ENCODE measurements around the gene ITGB3. TPM values are rescaled to one million over a fixed set of nuclear protein-coding genes. Genes with fewer than 3 reads are reported as not detected.

Gene ITGB3
- 100 to 1,000 TPM; 102 to 260 (median 149) TPM for total RNA-seq

DNA sequence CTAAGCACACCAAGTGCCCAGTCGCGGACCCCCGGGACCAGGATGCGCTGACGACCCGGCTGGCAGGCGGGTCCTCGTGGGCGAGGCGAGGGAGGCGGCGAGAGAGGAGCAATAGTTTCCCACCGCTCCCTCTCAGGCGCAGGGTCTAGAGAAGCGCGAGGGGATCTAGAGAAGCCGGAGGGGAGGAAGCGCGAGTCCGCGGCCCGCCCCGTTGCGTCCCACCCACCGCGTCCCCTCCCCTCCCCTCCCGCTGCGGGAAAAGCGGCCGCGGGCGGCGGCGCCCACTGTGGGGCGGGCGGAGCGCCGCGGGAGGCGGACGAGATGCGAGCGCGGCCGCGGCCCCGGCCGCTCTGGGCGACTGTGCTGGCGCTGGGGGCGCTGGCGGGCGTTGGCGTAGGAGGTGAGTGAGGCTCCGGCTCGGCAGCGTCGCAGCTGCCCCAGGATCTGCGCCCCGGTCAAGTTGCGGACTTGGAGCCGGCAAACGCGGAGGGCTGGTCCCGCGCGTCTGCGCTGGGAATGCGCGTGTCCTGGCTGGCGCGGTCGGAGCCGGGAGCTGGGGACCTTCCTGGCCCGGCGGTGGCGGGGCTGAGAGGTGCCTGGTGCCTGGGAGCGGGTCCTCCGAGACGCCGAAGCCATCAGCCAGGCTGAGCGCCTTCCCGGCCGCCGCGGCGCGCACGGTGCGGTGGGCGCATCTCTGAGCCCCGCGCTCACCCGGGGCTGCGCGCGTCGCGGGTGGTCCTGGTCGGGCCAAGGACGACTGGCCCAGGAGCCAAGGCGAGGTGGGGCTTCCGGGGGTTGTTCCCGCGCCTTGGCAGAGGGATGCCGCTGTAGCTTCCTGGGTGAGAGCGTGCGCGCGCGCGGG, at the start of gene ITGB3:
Gene ITGB3, plus strand, starts transcription at position 287 of the 862 bp plus-strand sequence. Its CDS starts 35 bp downstream, at position 322.
- H3K4me1 ChIP-seq: peaks cover 23 to 32% of the 10 kb centered on the region in 2 donors
- peak; percentile 82 to 84 for DNase-seq
- intact Hi-C loops (cut with DNase I): no loop called here

DNA sequence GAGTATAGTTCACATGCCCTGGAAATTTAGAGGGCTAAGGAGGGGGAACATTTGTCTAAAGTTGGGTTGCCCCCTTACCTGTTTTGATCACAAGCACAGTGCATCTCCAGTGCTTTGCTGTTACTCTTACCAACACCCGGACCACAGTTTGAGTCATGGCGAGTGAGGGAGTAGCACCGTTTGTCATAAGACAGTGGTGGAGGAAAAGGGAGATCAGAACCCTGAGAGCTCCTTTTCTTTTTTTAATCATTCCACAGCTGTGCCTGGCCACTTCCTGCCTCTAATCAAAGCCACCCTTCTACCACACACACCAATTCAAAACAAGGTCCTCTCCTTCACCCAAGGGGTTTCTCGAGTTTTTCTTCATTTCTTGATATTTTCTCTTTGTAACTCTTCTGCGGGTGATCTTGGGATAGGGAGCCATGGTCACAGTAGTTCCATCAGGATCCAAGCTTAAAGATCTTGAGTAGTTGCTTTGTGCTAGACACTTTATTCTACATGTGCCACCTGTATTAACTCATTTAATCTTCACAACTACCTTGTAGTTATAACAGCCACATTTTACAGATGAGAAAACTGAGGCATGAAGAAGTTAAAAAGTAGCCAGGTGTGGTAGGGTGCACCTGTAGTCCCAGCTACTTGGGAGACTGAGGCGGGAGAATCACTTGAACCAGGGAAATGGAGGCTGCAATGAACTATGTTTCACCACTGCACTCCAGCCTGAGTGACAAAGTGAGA, 49.5 kb upstream of the ITGB3 start:
- Histone ChIP-seq H3K4me1 (peaks cover 35 to 58% of the 10 kb centered on the region in 2 donors), H3K27ac (peak overlapping the region; percentile 96 to 97 (median 96)), H3K9me3 (no peaks in the 10 kb centered on the region), H3K27me3 (no peaks in the 10 kb centered on the region), H3K4me3 (replicated peaks in 1 of 3) (no peak overlapping the region), H3K36me3 (no peaks in the 10 kb centered on the region)
- 84 to 88% methylated on average over 6 of the region's 6 CpGs for WGBS, 2 donors
- DNase-seq: no peak
- no peak for TF ChIP-seq POLR2A (IDR thresholded peaks at IDR 0.05)
- TF ChIP-seq, protein P1, sequence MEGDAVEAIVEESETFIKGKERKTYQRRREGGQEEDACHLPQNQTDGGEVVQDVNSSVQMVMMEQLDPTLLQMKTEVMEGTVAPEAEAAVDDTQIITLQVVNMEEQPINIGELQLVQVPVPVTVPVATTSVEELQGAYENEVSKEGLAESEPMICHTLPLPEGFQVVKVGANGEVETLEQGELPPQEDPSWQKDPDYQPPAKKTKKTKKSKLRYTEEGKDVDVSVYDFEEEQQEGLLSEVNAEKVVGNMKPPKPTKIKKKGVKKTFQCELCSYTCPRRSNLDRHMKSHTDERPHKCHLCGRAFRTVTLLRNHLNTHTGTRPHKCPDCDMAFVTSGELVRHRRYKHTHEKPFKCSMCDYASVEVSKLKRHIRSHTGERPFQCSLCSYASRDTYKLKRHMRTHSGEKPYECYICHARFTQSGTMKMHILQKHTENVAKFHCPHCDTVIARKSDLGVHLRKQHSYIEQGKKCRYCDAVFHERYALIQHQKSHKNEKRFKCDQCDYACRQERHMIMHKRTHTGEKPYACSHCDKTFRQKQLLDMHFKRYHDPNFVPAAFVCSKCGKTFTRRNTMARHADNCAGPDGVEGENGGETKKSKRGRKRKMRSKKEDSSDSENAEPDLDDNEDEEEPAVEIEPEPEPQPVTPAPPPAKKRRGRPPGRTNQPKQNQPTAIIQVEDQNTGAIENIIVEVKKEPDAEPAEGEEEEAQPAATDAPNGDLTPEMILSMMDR (IDR thresholded peaks at IDR 0.05): no peak
- intact Hi-C loops (cut with DNase I): no loop called here

More for the DNA sequence above, at the start of gene ITGB3:
- Histone ChIP-seq H3K36me3 (no peaks in the 10 kb centered on the region), H3K9me3 (no peaks in the 10 kb centered on the region), H3K27ac (peak within 1 kb of the TSS; percentile 87 to 98 (median 95)), H3K27me3 (no peaks in the 10 kb centered on the region), H3K4me3 (replicated peaks in 1 of 3) (peak within 1 kb of the TSS; percentile 67 to 85 (median 82))
- TF ChIP-seq, protein P1 (IDR thresholded peaks at IDR 0.05): peak in 3 of 6 experiments; percentile 43 to 59 (median 57)
- TF ChIP-seq POLR2A (IDR thresholded peaks at IDR 0.05): peak; percentile 59 to 93
- 0 to 2% methylated on average over 14 to 44 of the region's 112 CpGs for WGBS, 2 donors

DNA sequence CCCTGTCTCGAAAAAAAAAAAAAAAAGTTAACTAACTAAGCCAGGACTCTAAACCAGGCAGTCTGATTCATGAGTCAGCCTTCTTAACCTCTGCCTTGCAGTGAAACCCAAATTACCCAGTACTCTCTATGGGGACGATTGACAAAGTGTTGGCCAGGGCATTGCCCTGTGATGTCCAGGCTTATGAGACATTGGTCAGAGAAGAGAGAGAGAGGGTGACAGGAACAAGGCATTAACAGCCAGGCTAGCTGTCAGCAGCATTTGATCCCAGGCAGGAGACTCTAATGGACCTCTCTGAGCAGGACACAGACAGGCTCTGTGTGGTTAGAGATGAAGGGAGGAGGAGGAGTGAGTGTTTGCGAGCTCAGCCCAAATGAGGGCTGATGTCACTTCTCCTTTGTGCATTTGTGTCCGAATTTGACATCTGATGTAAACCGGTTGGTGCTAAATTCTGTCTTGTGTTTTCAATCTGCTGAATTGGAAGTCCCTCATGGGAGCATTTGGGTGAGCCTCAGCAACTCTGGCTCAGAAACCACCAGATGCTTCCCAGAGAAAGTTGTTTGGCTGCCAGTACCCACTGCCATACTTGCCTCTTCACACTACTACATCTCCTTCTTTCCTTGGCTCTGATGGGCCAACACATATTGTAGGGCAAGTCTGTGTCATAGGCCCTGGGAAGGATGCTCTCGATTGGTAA, 48.8 kb upstream of the ITGB3 start:
- Histone ChIP-seq H3K36me3 (no peaks in the 10 kb centered on the region), H3K27ac (peak overlapping the region; percentile 96 to 97 (median 96)), H3K27me3 (no peaks in the 10 kb centered on the region), H3K4me3 (replicated peaks in 1 of 3) (peak overlapping the region in 1 of 3 donors; percentile 0), H3K4me1 (peaks cover 36 to 65% of the 10 kb centered on the region in 2 donors), H3K9me3 (no peaks in the 10 kb centered on the region)
- DNase-seq: peak; percentile 49 to 50
- intact Hi-C loops (cut with DNase I): no loop called here
- WGBS, 2 donors: 25 to 36% methylated on average over 6 of the region's 6 CpGs
- no peak for TF ChIP-seq POLR2A (IDR thresholded peaks at IDR 0.05)
- TF ChIP-seq, protein P1 (IDR thresholded peaks at IDR 0.05): no peak

DNA sequence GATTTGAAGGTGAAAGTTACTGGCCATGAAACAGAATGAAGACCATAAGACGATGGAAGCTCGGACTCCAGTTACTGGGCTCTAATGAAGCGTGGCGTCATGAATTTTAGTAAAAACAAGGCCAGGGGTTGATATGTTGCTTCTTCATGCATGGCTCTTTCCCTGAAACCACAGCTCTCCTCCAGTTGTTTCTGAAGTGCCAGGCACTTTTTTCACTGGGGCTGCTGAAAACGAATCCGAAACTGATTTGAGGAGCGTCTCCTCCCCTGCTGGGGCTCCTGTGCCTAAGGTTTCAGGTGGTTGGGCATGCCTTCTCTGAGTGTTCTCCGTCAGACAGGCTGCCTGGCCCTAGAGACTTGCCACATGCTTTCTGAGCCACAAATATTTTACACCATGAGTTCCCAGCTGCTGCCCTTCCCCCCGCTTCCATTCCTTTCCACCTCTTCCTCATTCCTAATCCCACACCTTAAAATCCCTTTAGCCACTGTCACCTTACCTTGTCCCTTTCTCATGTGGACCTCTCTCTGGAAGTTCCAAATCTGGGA, 48.1 kb upstream of the ITGB3 start:
- H3K4me3 ChIP-seq (replicated peaks in 1 of 3): peak overlapping the region in 1 of 3 donors; percentile 0
- WGBS, 2 donors: 19 to 29% methylated on average over 9 of the region's 9 CpGs
- peak overlapping the region; percentile 96 to 97 (median 97) for H3K27ac ChIP-seq
- H3K36me3 ChIP-seq: no peaks in the 10 kb centered on the region
- intact Hi-C loops (cut with DNase I): no loop called here
- no peaks in the 10 kb centered on the region for H3K9me3 ChIP-seq
- peak; percentile 96 for DNase-seq
- no peaks in the 10 kb centered on the region for H3K27me3 ChIP-seq
- TF ChIP-seq POLR2A (IDR thresholded peaks at IDR 0.05): peak in 1 of 2 donors; percentile 36
- TF ChIP-seq, protein P1 (IDR thresholded peaks at IDR 0.05): no peak
- peaks cover 43 to 71% of the 10 kb centered on the region in 2 donors for H3K4me1 ChIP-seq

Data from thyroid gland (tissue), 4 donors.